Stimulated activated naive CD8-positive, alpha-beta T cell treated with anti-CD3 and anti-CD28 coated beads, Interleukin-15, amount 100 ng/mL, for 72 hours (primary cell): Measurements from ENCODE around the gene RBM23.

Experiments
- ATAC-seq: fragments of 150-1000 bp; cut with Tn5 transposase; 2 replicates; pipeline ENCODE4 v1.10.0; 2021; ENCODE audit warnings: mild to moderate bottlenecking, moderate library complexity
- DNase-seq, 2 donors: peaks; one replicate each; pipeline ENCODE4 v3.0.0; 2021 to 2022
- H3K27ac Mint-ChIP-seq, 2 donors: one replicate each; pipeline ENCODE4 v1.8.0; 2022; ENCODE audit warnings: mild to moderate bottlenecking in 2 of 2, mixed read lengths in 2 of 2, moderate library complexity in 2 of 2
- H3K27me3 Mint-ChIP-seq: one replicate; pipeline ENCODE4 v1.8.0; 2022; ENCODE audit warnings: mixed read lengths
- H3K4me1 Mint-ChIP-seq: one replicate; pipeline ENCODE4 v1.8.0; 2022; ENCODE audit warnings: mild to moderate bottlenecking, mixed read lengths
- H3K4me3 Mint-ChIP-seq, 2 donors: one replicate each; pipeline ENCODE4 v1.8.0; 2022; ENCODE audit warnings: mild to moderate bottlenecking in 2 of 2, mixed read lengths in 2 of 2, moderate library complexity in 1 of 2
- H3K9me3 Mint-ChIP-seq, 2 donors: one replicate each; pipeline ENCODE4 v1.8.0; 2022; ENCODE audit warnings: mixed read lengths in 2 of 2

RBM23 gene

GRCh38 chr14:22884738-22885523 is 34.0 kb downstream of the RBM23 start:
- DNase-seq: no peak
- Mint-ChIP-seq H3K9me3 (no peaks in the 10 kb centered on the region), H3K4me1 (peaks cover 55% of the 10 kb centered on the region), H3K27ac (no peak overlapping the region), H3K4me3 (no peak overlapping the region), H3K27me3 (peaks cover 14% of the 10 kb centered on the region)
- no peak for ATAC-seq

- H3K27ac Mint-ChIP-seq: no peak overlapping the region
- ATAC-seq (no peak), DNase-seq (no peak)
- H3K9me3 Mint-ChIP-seq: no peaks in the 10 kb centered on the region
- H3K4me3 Mint-ChIP-seq: no peak overlapping the region
- H3K27me3 Mint-ChIP-seq: peaks cover 14% of the 10 kb centered on the region
- peaks cover 51% of the 10 kb centered on the region for H3K4me1 Mint-ChIP-seq
These were observed 34.7 kb downstream of the RBM23 start for GRCh38 chr14:22884076-22884737.

- H3K9me3 Mint-ChIP-seq: no peaks in the 10 kb centered on the region
- no peak for DNase-seq
- H3K27ac Mint-ChIP-seq: peak within 1 kb of the TSS in 1 of 2 donors; percentile 81
- H3K4me3 Mint-ChIP-seq: no peak within 1 kb of the TSS
- H3K4me1 Mint-ChIP-seq: peaks cover 48% of the 10 kb centered on the region
- no peak for ATAC-seq
- peaks cover 14% of the 10 kb centered on the region for H3K27me3 Mint-ChIP-seq
These were observed 35.6 kb downstream of the RBM23 start, which contains the start of gene REM2 for GRCh38 chr14:22883173-22883976. Gene REM2, plus strand, starts transcription at chr14:22883222. Its CDS starts 66 bp downstream, at chr14:22883288.

- Mint-ChIP-seq H3K27me3 (peaks cover 14% of the 10 kb centered on the region), H3K27ac (no peak overlapping the region), H3K9me3 (no peaks in the 10 kb centered on the region), H3K4me3 (no peak overlapping the region), H3K4me1 (peaks cover 41% of the 10 kb centered on the region)
- no peak for DNase-seq
- no peak for ATAC-seq
These were observed 36.3 kb downstream of the RBM23 start for GRCh38 chr14:22882529-22883172.

- H3K27ac Mint-ChIP-seq: no peak overlapping the region
- no peak for DNase-seq
- H3K9me3 Mint-ChIP-seq: no peaks in the 10 kb centered on the region
- H3K4me1 Mint-ChIP-seq: peaks cover 35% of the 10 kb centered on the region
- ATAC-seq: no peak
- H3K27me3 Mint-ChIP-seq: peaks cover 14% of the 10 kb centered on the region
- no peak overlapping the region for H3K4me3 Mint-ChIP-seq
These were observed 36.9 kb downstream of the RBM23 start for GRCh38 chr14:22882064-22882463.

GRCh38 chr14:22878271-22879246 is 40.4 kb downstream of the RBM23 start:
- H3K4me3 Mint-ChIP-seq: no peak overlapping the region
- ATAC-seq (no peak), DNase-seq (no peak)
- H3K9me3 Mint-ChIP-seq: no peaks in the 10 kb centered on the region
- H3K4me1 Mint-ChIP-seq: peaks cover 26% of the 10 kb centered on the region
- no peaks in the 10 kb centered on the region for H3K27me3 Mint-ChIP-seq
- peak overlapping the region in 1 of 2 donors; percentile 32 for H3K27ac Mint-ChIP-seq

GRCh38 chr14:22877000-22877501 is 41.9 kb downstream of the RBM23 start:
- H3K9me3 Mint-ChIP-seq: no peaks in the 10 kb centered on the region
- DNase-seq (no peak), ATAC-seq (no peak)
- H3K4me3 Mint-ChIP-seq: no peak overlapping the region
- no peak overlapping the region for H3K27ac Mint-ChIP-seq
- H3K27me3 Mint-ChIP-seq: no peaks in the 10 kb centered on the region
- H3K4me1 Mint-ChIP-seq: peaks cover 27% of the 10 kb centered on the region

- Mint-ChIP-seq H3K27me3 (no peaks in the 10 kb centered on the region), H3K4me1 (peaks cover 29% of the 10 kb centered on the region), H3K4me3 (no peak overlapping the region), H3K27ac (no peak overlapping the region), H3K9me3 (no peaks in the 10 kb centered on the region)
- DNase-seq (no peak), ATAC-seq (no peak)
These were observed 43.1 kb downstream of the RBM23 start for GRCh38 chr14:22875748-22876319.

- H3K27ac Mint-ChIP-seq: no peak overlapping the region
- no peak overlapping the region for H3K4me3 Mint-ChIP-seq
- ATAC-seq (no peak), DNase-seq (no peak)
- no peaks in the 10 kb centered on the region for H3K9me3 Mint-ChIP-seq
- H3K27me3 Mint-ChIP-seq: no peaks in the 10 kb centered on the region
- peaks cover 36% of the 10 kb centered on the region for H3K4me1 Mint-ChIP-seq
These were observed 43.8 kb downstream of the RBM23 start for GRCh38 chr14:22875003-22875747.

GRCh38 chr14:22872833-22873520 is 46.0 kb downstream of the RBM23 start:
- Mint-ChIP-seq H3K27ac (peak overlapping the region; percentile 79 to 96), H3K4me3 (peak overlapping the region; percentile 89 to 97), H3K27me3 (no peaks in the 10 kb centered on the region), H3K9me3 (no peaks in the 10 kb centered on the region), H3K4me1 (peaks cover 43% of the 10 kb centered on the region)
- no peak for ATAC-seq
- DNase-seq: no peak

GRCh38 chr14:22872033-22872832 is 46.7 kb downstream of the RBM23 start:
- Mint-ChIP-seq H3K27me3 (no peaks in the 10 kb centered on the region), H3K4me1 (peaks cover 43% of the 10 kb centered on the region), H3K27ac (peak overlapping the region; percentile 96 to 98), H3K9me3 (no peaks in the 10 kb centered on the region), H3K4me3 (peak overlapping the region; percentile 89 to 97)
- DNase-seq (peak; percentile 71 to 72), ATAC-seq (peak; percentile 34)
